Activated naive CD8-positive, alpha-beta T cell treated with anti-CD3 and anti-CD28 coated beads, Interleukin-2, amount 10 ng/mL, durations not matched to agents 7 days and 5 days (primary cell): ENCODE data around the gene KAZN. TPM values are rescaled to one million over a fixed set of nuclear protein-coding genes. Genes with fewer than 3 reads are reported as not detected.

Experiments
- ATAC-seq: fragments of 150-1000 bp; cut with Tn5 transposase; one replicate; pipeline ENCODE4 v1.10.0; 2021; ENCODE audit warnings: low read depth, moderate library complexity
- POLR2A ChIA-PET: fragments of 350-600 bp; sonication (Branson Sonifier 250); formaldehyde crosslinking; loops from one replicate; lab custom pipeline; 2021; ENCODE audit warnings: antibody characterized with exemption; lab: Charles Lee
- DNase-seq: peaks from one replicate; pipeline ENCODE4 v3.0.0; 2021
- H3K27ac Mint-ChIP-seq: one replicate; pipeline ENCODE4 v1.8.0; 2022; ENCODE audit warnings: mild to moderate bottlenecking, mixed read lengths
- H3K27me3 Mint-ChIP-seq: one replicate; pipeline ENCODE4 v1.8.0; 2022; ENCODE audit warnings: mild to moderate bottlenecking, moderate library complexity, mixed read lengths
- H3K36me3 Mint-ChIP-seq: one replicate; pipeline ENCODE4 v1.8.0; 2021; ENCODE audit warnings: mild to moderate bottlenecking, mixed read lengths
- H3K4me1 Mint-ChIP-seq: one replicate; pipeline ENCODE4 v1.8.0; 2021; ENCODE audit warnings: mixed read lengths
- H3K4me3 Mint-ChIP-seq: one replicate; pipeline ENCODE4 v1.8.0; 2022; ENCODE audit warnings: mild to moderate bottlenecking, moderate library complexity, mixed read lengths
- H3K9me3 Mint-ChIP-seq: one replicate; pipeline ENCODE4 v1.8.0; 2021; ENCODE audit warnings: mixed read lengths
- total RNA-seq, 2 experiments: library from RNA; stranded (reverse); gene quantifications; one replicate each; pipeline ENCODE4 v1.2.3, GENCODE V29; 2021

The KAZN gene
- total RNA-seq, 2 experiments from 2014 or later, result 0.91 to 1.4 TPM

- no peak for ATAC-seq
These were observed 366.2 kb downstream of the KAZN start for GRCh38 chr1:14964711-14965055.

GRCh38 chr1:14968251-14968851 lies 369.9 kb downstream of the KAZN start:
- H3K27me3 Mint-ChIP-seq, result peaks cover 5% of the 10 kb centered on the region
- POLR2A ChIA-PET, result no interaction called here

More at GRCh38 chr1:14964711-14965055, 366.2 kb downstream of the KAZN start:
- Mint-ChIP-seq H3K4me3 (no peak overlapping the region), H3K27me3 (no peaks in the 10 kb centered on the region), H3K4me1 (peaks cover 9% of the 10 kb centered on the region), H3K27ac (no peak overlapping the region), H3K36me3 (no peaks in the 10 kb centered on the region), H3K9me3 (no peaks in the 10 kb centered on the region)
- POLR2A ChIA-PET, result no interaction called here
- DNase-seq, result no peak

GRCh38 chr1:14969006-14969405 lies 370.5 kb downstream of the KAZN start:
- Mint-ChIP-seq H3K27ac (peak overlapping the region; percentile 92), H3K27me3 (peaks cover 9% of the 10 kb centered on the region), H3K36me3 (no peaks in the 10 kb centered on the region), H3K9me3 (peaks cover 2% of the 10 kb centered on the region), H3K4me3 (peak overlapping the region; percentile 74), H3K4me1 (peaks cover 18% of the 10 kb centered on the region)
- peak; percentile 44 for DNase-seq
- ATAC-seq, result peak; percentile 99
- POLR2A ChIA-PET, result no interaction called here

More at GRCh38 chr1:14968251-14968851, 369.9 kb downstream of the KAZN start:
- Mint-ChIP-seq H3K4me1 (peaks cover 18% of the 10 kb centered on the region), H3K27ac (peak overlapping the region; percentile 92), H3K9me3 (peaks cover under 1% of the 10 kb centered on the region), H3K4me3 (peak overlapping the region; percentile 74), H3K36me3 (no peaks in the 10 kb centered on the region)
- no peak for ATAC-seq
- DNase-seq, result no peak

GRCh38 chr1:14970115-14970798 lies 371.8 kb downstream of the KAZN start:
- Mint-ChIP-seq H3K36me3 (no peaks in the 10 kb centered on the region), H3K9me3 (peaks cover 2% of the 10 kb centered on the region), H3K27me3 (peaks cover 10% of the 10 kb centered on the region), H3K4me1 (peaks cover 18% of the 10 kb centered on the region), H3K27ac (peak overlapping the region; percentile 51), H3K4me3 (no peak overlapping the region)
- ATAC-seq (no peak), DNase-seq (no peak)
- POLR2A ChIA-PET, result no interaction called here

GRCh38 chr1:14970799-14971141 lies 372.3 kb downstream of the KAZN start:
- H3K9me3 Mint-ChIP-seq, result peaks cover 2% of the 10 kb centered on the region
- DNase-seq, result no peak
- POLR2A ChIA-PET, result no interaction called here
- no peak overlapping the region for H3K27ac Mint-ChIP-seq
- peaks cover 18% of the 10 kb centered on the region for H3K4me1 Mint-ChIP-seq
- no peak for ATAC-seq
- no peaks in the 10 kb centered on the region for H3K36me3 Mint-ChIP-seq
- no peak overlapping the region for H3K4me3 Mint-ChIP-seq
- H3K27me3 Mint-ChIP-seq, result peaks cover 10% of the 10 kb centered on the region

GRCh38 chr1:14971221-14971620 lies 372.7 kb downstream of the KAZN start:
- peaks cover 18% of the 10 kb centered on the region for H3K4me1 Mint-ChIP-seq
- H3K36me3 Mint-ChIP-seq, result no peaks in the 10 kb centered on the region
- H3K27me3 Mint-ChIP-seq, result peaks cover 10% of the 10 kb centered on the region
- ATAC-seq (no peak), DNase-seq (no peak)
- H3K27ac Mint-ChIP-seq, result no peak overlapping the region
- POLR2A ChIA-PET, result no interaction called here
- peak overlapping the region; percentile 54 for H3K4me3 Mint-ChIP-seq
- H3K9me3 Mint-ChIP-seq, result peaks cover 2% of the 10 kb centered on the region

- POLR2A ChIA-PET, result no interaction called here
- Mint-ChIP-seq H3K4me3 (no peak overlapping the region), H3K27ac (no peak overlapping the region), H3K9me3 (peaks cover 2% of the 10 kb centered on the region), H3K4me1 (peaks cover 18% of the 10 kb centered on the region), H3K36me3 (no peaks in the 10 kb centered on the region), H3K27me3 (peaks cover 10% of the 10 kb centered on the region)
- no peak for ATAC-seq
- no peak for DNase-seq
These were observed 373.6 kb downstream of the KAZN start for GRCh38 chr1:14972107-14972506.

GRCh38 chr1:14973773-14974172 lies 375.3 kb downstream of the KAZN start:
- H3K27ac Mint-ChIP-seq, result no peak overlapping the region
- H3K36me3 Mint-ChIP-seq, result no peaks in the 10 kb centered on the region
- no peak for ATAC-seq
- H3K9me3 Mint-ChIP-seq, result peaks cover 2% of the 10 kb centered on the region
- H3K4me1 Mint-ChIP-seq, result peaks cover 16% of the 10 kb centered on the region
- no peak overlapping the region for H3K4me3 Mint-ChIP-seq
- H3K27me3 Mint-ChIP-seq, result peaks cover 13% of the 10 kb centered on the region
- no peak for DNase-seq
- POLR2A ChIA-PET, result no interaction called here

- no peak for DNase-seq
- peaks cover 2% of the 10 kb centered on the region for H3K9me3 Mint-ChIP-seq
- H3K36me3 Mint-ChIP-seq, result no peaks in the 10 kb centered on the region
- H3K27me3 Mint-ChIP-seq, result peaks cover 13% of the 10 kb centered on the region
- ATAC-seq, result no peak
- H3K27ac Mint-ChIP-seq, result no peak overlapping the region
- H3K4me3 Mint-ChIP-seq, result no peak overlapping the region
- H3K4me1 Mint-ChIP-seq, result peaks cover 10% of the 10 kb centered on the region
- POLR2A ChIA-PET, result no interaction called here
These were observed 375.9 kb downstream of the KAZN start for GRCh38 chr1:14974361-14974760.

GRCh38 chr1:14975119-14975518 lies 376.6 kb downstream of the KAZN start:
- Mint-ChIP-seq H3K36me3 (no peaks in the 10 kb centered on the region), H3K4me3 (no peak overlapping the region), H3K27ac (no peak overlapping the region), H3K27me3 (peaks cover 11% of the 10 kb centered on the region), H3K9me3 (peaks cover 2% of the 10 kb centered on the region), H3K4me1 (peaks cover 7% of the 10 kb centered on the region)
- ATAC-seq, result no peak
- POLR2A ChIA-PET, result no interaction called here
- no peak for DNase-seq

GRCh38 chr1:14976256-14976655 lies 377.8 kb downstream of the KAZN start:
- ATAC-seq (no peak), DNase-seq (no peak)
- Mint-ChIP-seq H3K4me1 (peaks cover 10% of the 10 kb centered on the region), H3K27me3 (peaks cover 10% of the 10 kb centered on the region), H3K27ac (no peak overlapping the region), H3K36me3 (no peaks in the 10 kb centered on the region), H3K9me3 (peaks cover 2% of the 10 kb centered on the region), H3K4me3 (no peak overlapping the region)
- POLR2A ChIA-PET, result no interaction called here

GRCh38 chr1:14977338-14977931 lies 378.9 kb downstream of the KAZN start:
- ATAC-seq (no peak), DNase-seq (no peak)
- Mint-ChIP-seq H3K27me3 (peaks cover 10% of the 10 kb centered on the region), H3K36me3 (no peaks in the 10 kb centered on the region), H3K27ac (no peak overlapping the region), H3K9me3 (peaks cover 2% of the 10 kb centered on the region), H3K4me3 (no peak overlapping the region), H3K4me1 (peaks cover 8% of the 10 kb centered on the region)
- POLR2A ChIA-PET, result no interaction called here

- H3K4me1 Mint-ChIP-seq, result peaks cover 8% of the 10 kb centered on the region
- no peaks in the 10 kb centered on the region for H3K36me3 Mint-ChIP-seq
- DNase-seq, result no peak
- peaks cover 6% of the 10 kb centered on the region for H3K27me3 Mint-ChIP-seq
- no peaks in the 10 kb centered on the region for H3K9me3 Mint-ChIP-seq
- POLR2A ChIA-PET, result no interaction called here
- H3K4me3 Mint-ChIP-seq, result no peak overlapping the region
- peak overlapping the region; percentile 42 for H3K27ac Mint-ChIP-seq
- no peak for ATAC-seq
These were observed 382.2 kb downstream of the KAZN start for GRCh38 chr1:14980621-14981218.

- H3K4me3 Mint-ChIP-seq, result no peak overlapping the region
- POLR2A ChIA-PET, result no interaction called here
- DNase-seq, result no peak
- H3K4me1 Mint-ChIP-seq, result peaks cover 8% of the 10 kb centered on the region
- ATAC-seq, result no peak
- peaks cover 6% of the 10 kb centered on the region for H3K27me3 Mint-ChIP-seq
- no peaks in the 10 kb centered on the region for H3K9me3 Mint-ChIP-seq
- no peaks in the 10 kb centered on the region for H3K36me3 Mint-ChIP-seq
- no peak overlapping the region for H3K27ac Mint-ChIP-seq
These were observed 383.5 kb downstream of the KAZN start for GRCh38 chr1:14982029-14982428.
